IPS DF 4.7 (cell line): ENCODE results near the gene R3HDM2.
"Not testable (repeated sequence)": the region's sequence is repeated elsewhere in the genome, so short reads cannot be mapped to it uniquely, and the experiment has no call there.

Experiments
- DNase-seq: peaks from one replicate; pipeline ENCODE4 v3.0.0-alpha.2; 2013; ENCODE audit warnings: low spot score; ENCODE audit errors: extremely low read depth

The R3HDM2 gene

GRCh38 chr12:57426948-57427347, 3.9 kb downstream of the R3HDM2 start:
- DNase-seq, result not testable (repeated sequence)

- DNase-seq, result no peak
Measured at GRCh38 chr12:57420482-57420881, 10.4 kb downstream of the R3HDM2 start.

- DNase-seq, result no peak
Measured at GRCh38 chr12:57419495-57419894, 11.3 kb downstream of the R3HDM2 start.

GRCh38 chr12:57418255-57418654, 12.6 kb downstream of the R3HDM2 start:
- DNase-seq, result no peak

GRCh38 chr12:57416039-57416996, 14.5 kb downstream of the R3HDM2 start:
- no peak for DNase-seq

GRCh38 chr12:57415088-57415487, 15.8 kb downstream of the R3HDM2 start:
- no peak for DNase-seq

- DNase-seq, result not testable (repeated sequence)
Measured at GRCh38 chr12:57414160-57414559, 16.7 kb downstream of the R3HDM2 start.

- DNase-seq, result no peak
Measured at GRCh38 chr12:57410534-57410933, 20.3 kb downstream of the R3HDM2 start.

- no peak for DNase-seq
Measured at GRCh38 chr12:57404966-57405640, 25.7 kb downstream of the R3HDM2 start.

- not testable (repeated sequence) for DNase-seq
Measured at GRCh38 chr12:57402156-57402555, 28.7 kb downstream of the R3HDM2 start.

- DNase-seq, result no peak
Measured at GRCh38 chr12:57401165-57401564, 29.7 kb downstream of the R3HDM2 start.

- DNase-seq, result not testable (repeated sequence)
Measured at GRCh38 chr12:57399718-57400463, 31.0 kb downstream of the R3HDM2 start.

GRCh38 chr12:57397441-57397840, 33.4 kb downstream of the R3HDM2 start:
- no peak for DNase-seq

- DNase-seq, result no peak
Measured at GRCh38 chr12:57395121-57395520, 35.7 kb downstream of the R3HDM2 start.

- no peak for DNase-seq
Measured at GRCh38 chr12:57390174-57390573, 40.7 kb downstream of the R3HDM2 start.

- no peak for DNase-seq
Measured at GRCh38 chr12:57389033-57389432, 41.8 kb downstream of the R3HDM2 start.

- no peak for DNase-seq
Measured at GRCh38 chr12:57388425-57388824, 42.4 kb downstream of the R3HDM2 start.

- no peak for DNase-seq
Measured at GRCh38 chr12:57386187-57386720, 44.6 kb downstream of the R3HDM2 start.

GRCh38 chr12:57385586-57385985, 45.3 kb downstream of the R3HDM2 start:
- no peak for DNase-seq

GRCh38 chr12:57384478-57384877, 46.4 kb downstream of the R3HDM2 start:
- no peak for DNase-seq

GRCh38 chr12:57381693-57382220, 49.1 kb downstream of the R3HDM2 start:
- DNase-seq, result no peak
